Panc1 (cell line): ENCODE measurements around the gene ITPKB. TPM values are rescaled to one million over a fixed set of nuclear protein-coding genes. Genes with fewer than 3 reads are reported as not detected.

Source experiments
- ATAC-seq: fragments of 200-7000 bp; cut with Tn5 transposase; 2 replicates; pipeline ENCODE4 v1.9.1; 2020; ENCODE audit warnings: mild to moderate bottlenecking, moderate library complexity
- BruUV-seq: library from RNA; stranded (reverse); fragments of 400-500 nt; replicated peaks from 2 replicates; lab custom pipeline; 2021; lab: Mats Ljungman, UMichigan
- CTCF ChIA-PET: fragments of 300-600 bp; sonication (Branson Sonifier 250); formaldehyde crosslinking; loops from one replicate; lab custom pipeline; 2022; ENCODE audit warnings: antibody characterized with exemption; lab: Charles Lee
- POLR2A ChIA-PET: fragments of 300-600 bp; sonication (Branson Sonifier 250); formaldehyde crosslinking; loops from one replicate; lab custom pipeline; 2022; ENCODE audit warnings: antibody characterized with exemption; lab: Charles Lee
- DNase-seq: peaks from one replicate; pipeline ENCODE4 v3.0.0-alpha.2; 2010; ENCODE audit warnings: low read depth, low spot score
- H3K27ac ChIP-seq: 2 replicates; pipeline ENCODE4 v1.5.1; 2011; ENCODE audit warnings: mild to moderate bottlenecking, low read length, inconsistent platforms
- H3K27me3 ChIP-seq: fragments of 200-500 bp; sonication (Bioruptor generic); 2 replicates; pipeline ENCODE4 v1.6.0; 2014; ENCODE audit warnings: low read length, inconsistent platforms; ENCODE audit not compliant: control insufficient read depth, insufficient read depth
- H3K36me3 ChIP-seq: fragments of 200-500 bp; sonication (Bioruptor generic); 2 replicates; pipeline ENCODE4 v1.5.1; 2014; ENCODE audit warnings: inconsistent platforms, mild to moderate bottlenecking, low read length, moderate library complexity; ENCODE audit not compliant: control insufficient read depth, insufficient read depth
- H3K4me1 ChIP-seq: 2 replicates; pipeline ENCODE4 v1.5.1; 2011; ENCODE audit warnings: inconsistent platforms, mild to moderate bottlenecking, low read length, moderate library complexity; ENCODE audit not compliant: control insufficient read depth, insufficient read depth
- H3K4me3 ChIP-seq, 2 experiments: 2 replicates each; pipeline ENCODE4 v1.5.1; 2011 to 2012; ENCODE audit warnings: low read depth in 2 of 2, low read length in 2 of 2, mild to moderate bottlenecking in 2 of 2, inconsistent platforms in 1 of 2, moderate library complexity in 1 of 2
- H3K9me3 ChIP-seq: fragments of 200-500 bp; sonication (Bioruptor generic); 2 replicates; pipeline ENCODE4 v1.5.1; 2014; ENCODE audit warnings: low read depth, mild to moderate bottlenecking, inconsistent platforms, low read length, moderate library complexity; ENCODE audit not compliant: control insufficient read depth, insufficient read depth
- CTCF ChIP-seq: fragments of 450-650 bp; IDR thresholded peaks from 2 replicates; pipeline ENCODE4 v1.5.1; 2017; ENCODE audit warnings: mild to moderate bottlenecking
- POLR2AphosphoS5 ChIP-seq: IDR thresholded peaks from 2 replicates; pipeline ENCODE4 v1.6.1; 2012; ENCODE audit warnings: mild to moderate bottlenecking, low read depth, low read length, moderate library complexity
- REST ChIP-seq, 2 experiments: IDR thresholded peaks; 2 replicates each; pipeline ENCODE4 v1.6.1; 2011 to 2012; ENCODE audit warnings: low read depth in 2 of 2, control low read depth in 1 of 2, low read length in 1 of 2, mild to moderate bottlenecking in 1 of 2, moderate library complexity in 1 of 2; ENCODE audit not compliant: insufficient read depth in 1 of 2
- SIN3A ChIP-seq: IDR thresholded peaks from 2 replicates; pipeline ENCODE4 v1.6.1; 2012; ENCODE audit warnings: low read depth, mild to moderate bottlenecking, low read length, moderate library complexity, borderline replicate concordance; ENCODE audit not compliant: insufficient read depth
- TCF7L2 ChIP-seq: IDR thresholded peaks from 2 replicates; pipeline ENCODE4 v1.6.1; 2011; ENCODE audit warnings: mild to moderate bottlenecking, low read depth, low read length, inconsistent platforms
- in situ Hi-C: cut with HindIII; loops from 2 replicates; pipeline ENCODE4 v1.10.0; 2016; ENCODE audit warnings: low sequenced_read_pairs, low pct_unique_long_range_greater_than_20kb
- intact Hi-C: fragments of 100-400 bp; cut with micrococcal nuclease; formaldehyde crosslinking; loops from one replicate; pipeline ENCODE4 v1.10.0; 2022; ENCODE audit not compliant: unreplicated experiment
- total RNA-seq: library from RNA; stranded (reverse); gene quantifications from one replicate; pipeline ENCODE4 v1.2.1, GENCODE V29; 2021; ENCODE audit not compliant: unreplicated experiment

Gene ITPKB
- total RNA-seq, 1 experiment from 2014 or later = 10.9 TPM

GRCh38 chr1:226628612-226629155 lies 110.4 kb downstream of the ITPKB start:
- POLR2A ChIA-PET = no interaction called here
- H3K4me3 ChIP-seq = no peak overlapping the region
- H3K27me3 ChIP-seq = no peaks in the 10 kb centered on the region
- H3K27ac ChIP-seq = no peak overlapping the region
- intact Hi-C loops (no loop called here), in situ Hi-C loops (no loop called here)
- ATAC-seq = no peak
- BruUV-seq = no TSS peak
- CTCF ChIA-PET = interaction anchor here (0.7 kb wide), 1 partner anchor 161 kb away, joined by 3 read pairs; no protein-coding TSS in a partner anchor
- H3K9me3 ChIP-seq = no peaks in the 10 kb centered on the region
- no peak for DNase-seq
- no peak for TF ChIP-seq SIN3A
- TF ChIP-seq POLR2AphosphoS5 = no peak
- no peak for TF ChIP-seq REST (IDR thresholded peaks at IDR 0.05; ENCODE audit: insufficient read depth in 1 of 2, low read depth in 2 of 2, low read length in 1 of 2)
- TF ChIP-seq TCF7L2 = no peak
- TF ChIP-seq CTCF = no peak
- no peaks in the 10 kb centered on the region for H3K36me3 ChIP-seq
- H3K4me1 ChIP-seq = no peaks in the 10 kb centered on the region

- no peak for TF ChIP-seq POLR2AphosphoS5
- no peak for TF ChIP-seq REST (IDR thresholded peaks at IDR 0.05; ENCODE audit: insufficient read depth in 1 of 2, low read depth in 2 of 2, low read length in 1 of 2)
- TF ChIP-seq CTCF = no peak
- TF ChIP-seq TCF7L2 = no peak
- TF ChIP-seq SIN3A = no peak
- DNase-seq (no peak), ATAC-seq (no peak)
- ChIA-PET POLR2A (no interaction called here), CTCF (interaction anchor here (0.7 kb wide), 1 partner anchor 162 kb away, joined by 3 read pairs; no protein-coding TSS in a partner anchor)
- in situ Hi-C loops (no loop called here), intact Hi-C loops (no loop called here)
- Histone ChIP-seq H3K4me3 (no peak overlapping the region), H3K4me1 (no peaks in the 10 kb centered on the region), H3K9me3 (no peaks in the 10 kb centered on the region), H3K27ac (no peak overlapping the region), H3K27me3 (no peaks in the 10 kb centered on the region), H3K36me3 (no peaks in the 10 kb centered on the region)
- BruUV-seq = no TSS peak
Measured at GRCh38 chr1:226627924-226628611, 111.0 kb downstream of the ITPKB start.
